SIG-M5 treated with dmso at 0.1 percent for 504 hours (cell line): Measurements from ENCODE around the gene TMEM144.

Source experiments
- DNase-seq: peaks from one replicate; lab custom pipeline; 2025; ENCODE audit not compliant: unreplicated experiment; lab: John Stamatoyannopoulos, UW

Gene TMEM144

GRCh38 chr4:158295053-158295452, 84.8 kb downstream of the TMEM144 start:
- DNase-seq: no peak

DNA sequence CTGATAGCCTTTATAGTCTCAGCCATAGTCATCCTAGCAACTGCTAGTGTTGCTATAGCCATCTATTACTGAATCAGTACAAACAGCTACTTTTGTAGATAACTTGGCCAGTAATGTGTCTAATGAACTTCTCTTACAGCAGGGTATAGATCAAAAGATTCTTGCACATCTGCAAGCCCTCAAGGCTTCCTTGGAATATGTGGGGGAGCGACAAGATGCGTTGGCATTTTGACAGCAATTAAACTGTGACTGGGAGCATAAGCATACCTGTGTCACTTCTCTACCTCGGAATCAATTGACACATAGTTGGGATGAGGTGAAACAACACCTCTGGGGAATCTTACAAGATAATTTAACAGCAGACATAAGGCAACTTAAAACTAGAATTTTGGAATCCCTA, 87.6 kb downstream of the TMEM144 start:
- DNase-seq: no peak

DNA sequence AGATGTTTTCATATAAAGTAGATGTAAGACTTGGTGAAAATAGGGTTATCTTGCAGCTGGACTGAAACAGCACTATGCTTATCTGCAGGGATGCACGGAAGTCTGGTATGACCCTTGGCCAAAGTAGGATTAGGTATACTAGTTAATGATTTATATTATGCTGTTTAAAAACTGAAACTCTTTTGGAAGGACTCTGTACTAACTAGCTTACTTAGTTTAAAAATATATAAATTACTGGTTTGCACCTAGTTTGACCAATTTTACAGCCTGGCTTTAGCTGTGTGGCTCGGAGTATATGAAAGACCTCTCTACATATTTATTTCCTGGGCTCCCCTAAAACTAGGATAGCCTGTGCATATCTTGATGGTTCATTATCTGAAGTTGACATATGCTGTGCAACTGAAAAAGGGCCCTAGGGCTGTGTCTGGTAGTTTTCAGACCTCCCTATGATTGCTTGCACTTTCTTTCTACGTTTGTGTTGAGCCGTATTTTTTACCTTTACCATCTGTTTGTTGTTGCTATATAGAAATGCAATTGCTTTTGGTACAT, 89.2 kb downstream of the TMEM144 start:
- DNase-seq: no peak

DNA sequence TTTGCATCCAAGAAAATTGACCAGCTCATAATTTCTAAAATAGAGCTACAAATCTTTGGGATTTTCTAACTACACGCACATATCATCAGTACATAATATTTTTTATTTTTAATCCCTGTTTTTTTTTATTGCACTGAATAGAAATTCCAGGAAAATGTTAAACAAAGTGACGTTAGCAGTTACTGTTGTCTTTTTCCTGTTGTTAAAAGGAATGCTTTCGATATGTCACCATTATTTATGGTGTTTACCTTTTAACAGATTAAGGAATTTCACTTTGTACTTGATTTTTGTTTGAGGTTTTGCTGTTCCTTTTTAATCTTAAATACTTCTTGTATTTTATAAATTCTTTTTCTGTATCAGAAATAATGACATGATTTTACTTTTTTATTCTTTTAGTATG, 89.7 kb downstream of the TMEM144 start:
- DNase-seq: no peak

- DNase-seq: no peak
These were observed 92.0 kb downstream of the TMEM144 start for GRCh38 chr4:158302076-158302866.

DNA sequence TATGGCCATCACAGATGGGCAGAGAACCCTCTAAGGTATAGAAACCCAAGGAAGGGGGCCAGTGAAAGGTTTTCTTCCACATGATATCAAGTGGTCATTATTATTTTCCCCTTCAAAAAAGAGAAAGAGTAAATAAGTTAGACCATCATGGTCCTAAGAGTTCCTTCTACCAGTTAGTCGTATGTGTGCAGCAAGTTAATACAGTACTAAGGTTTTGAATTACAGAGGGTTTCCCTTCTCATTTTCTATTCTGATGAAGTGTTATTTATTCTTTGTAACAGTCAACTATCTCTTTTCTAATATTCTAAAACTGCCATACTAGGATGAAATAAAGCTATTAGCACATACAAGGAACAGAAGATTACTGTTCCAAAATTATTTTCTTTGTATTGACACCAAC, 94.4 kb downstream of the TMEM144 start:
- no peak for DNase-seq
